HepG2 (cell line): ENCODE data around the gene PLET1. TPM values are rescaled to one million over a fixed set of nuclear protein-coding genes. Genes with fewer than 3 reads are reported as not detected.
A peak's percentile ranks its signal among the peaks of the same experiment; 100 is the strongest.

Source experiments
- ATAC-seq: fragments of 200-7000 bp; cut with Tn5 transposase; 3 replicates; pipeline ENCODE4 v1.9.1; 2020; ENCODE audit warnings: mild to moderate bottlenecking, moderate library complexity
- BruUV-seq: library from RNA; stranded (reverse); fragments of 400-500 nt; replicated peaks from 2 replicates; lab custom pipeline; 2021; lab: Mats Ljungman, UMichigan
- CTCF ChIA-PET: fragments of 300-600 bp; formaldehyde crosslinking; extraction: SDS; loops from one replicate; lab custom pipeline; 2021; ENCODE audit warnings: low total read pairs, inconsistent platforms, low intra/inter-chr PET ratio; lab: Yijun Ruan, JAX
- POLR2A ChIA-PET: fragments of 350-600 bp; sonication (Branson Sonifier 250); formaldehyde crosslinking; loops from one replicate; lab custom pipeline; 2020; ENCODE audit warnings: antibody characterized with exemption, inconsistent platforms; lab: Yijun Ruan, JAX
- DNase-seq: peaks from one replicate; pipeline ENCODE4 v3.0.0-alpha.2; 2015; ENCODE audit warnings: low spot score
- FAIRE-seq: peaks from 3 replicates; lab custom pipeline; 2011; peaks lifted over from hg19 to GRCh38; lab: Jason Lieb, UNC
- H2AFZ ChIP-seq: one replicate; pipeline ENCODE4 v1.6.1; 2011; ENCODE audit warnings: low read length, inconsistent platforms
- H3K27ac ChIP-seq: fragments of 300-600 bp; 3 replicates; pipeline ENCODE4 v1.8.0; 2011; ENCODE audit warnings: mixed run types, mild to moderate bottlenecking, mixed read lengths, low read length, inconsistent platforms; ENCODE audit not compliant: insufficient read depth; ENCODE audit errors: extremely low read length
- H3K27me3 ChIP-seq, 2 experiments: fragments of 200-600 bp in 1 of 2; 2 replicates in 1 of 2; 3 replicates in 1 of 2; pipeline versions ENCODE4 v1.6.0 to v1.8.0; 2011; ENCODE audit warnings: low read length in 2 of 2, mild to moderate bottlenecking in 2 of 2, moderate library complexity in 2 of 2, inconsistent platforms in 1 of 2; ENCODE audit not compliant: insufficient read depth in 2 of 2, control insufficient read depth in 1 of 2
- H3K36me3 ChIP-seq, 2 experiments: fragments of 200-600 bp in 1 of 2; replicated peaks in 1 of 2; 2 replicates in 1 of 2; 3 replicates in 1 of 2; pipeline versions ENCODE4 v1.5.1 to v1.8.0; 2011; ENCODE audit warnings: low read length in 2 of 2, inconsistent platforms in 1 of 2; ENCODE audit not compliant: insufficient read depth in 2 of 2, control insufficient read depth in 1 of 2
- H3K4me1 ChIP-seq: 2 replicates; pipeline ENCODE4 v1.5.1; 2012; ENCODE audit warnings: low read length, inconsistent platforms; ENCODE audit not compliant: insufficient read depth
- H3K4me2 ChIP-seq: 2 replicates; pipeline ENCODE4 v1.6.0; 2011; ENCODE audit warnings: low read depth, low read length, inconsistent platforms
- H3K4me3 ChIP-seq, 3 experiments: fragments of 200-600 bp in 1 of 3; sonication (generic), shearing (Covaris generic) in 1 of 3; replicated peaks in 1 of 3; 2 replicates each; pipeline ENCODE4 v1.5.1; 2011 to 2016; ENCODE audit warnings: low read length in 3 of 3, inconsistent platforms in 2 of 3, low read depth in 2 of 3, mild to moderate bottlenecking in 2 of 3, control low read depth in 1 of 3, mixed read lengths in 1 of 3; ENCODE audit not compliant: insufficient read depth in 1 of 3
- H3K79me2 ChIP-seq: one replicate; pipeline ENCODE4 v1.6.1; 2011; ENCODE audit warnings: low read length, inconsistent platforms; ENCODE audit not compliant: insufficient read depth
- H3K9ac ChIP-seq: 2 replicates; pipeline ENCODE4 v1.6.0; 2011; ENCODE audit warnings: mild to moderate bottlenecking, low read depth, low read length, inconsistent platforms; ENCODE audit not compliant: insufficient read depth
- H3K9me3 ChIP-seq: 2 replicates; pipeline ENCODE4 v1.5.1; 2012; ENCODE audit warnings: mild to moderate bottlenecking, low read length
- H4K20me1 ChIP-seq: 2 replicates; pipeline ENCODE4 v1.6.0; 2011; ENCODE audit warnings: inconsistent platforms, mild to moderate bottlenecking, low read length, moderate library complexity; ENCODE audit not compliant: insufficient read depth
- ATF4 ChIP-seq, 2 experiments: fragments of 450-650 bp in 1 of 2; sonication (generic) in 1 of 2; formaldehyde crosslinking; IDR thresholded peaks; 2 replicates each; pipeline versions ENCODE4 v1.5.0 to v1.8.0; 2020 to 2022; ENCODE audit warnings: mild to moderate bottlenecking in 1 of 2, missing genetic modification reagents in 1 of 2
- GMEB2 ChIP-seq: IDR thresholded peaks from 2 replicates; pipeline ENCODE4 v1.6.1; 2016; ENCODE audit warnings: missing biosample characterization, missing genetic modification reagents, low read depth
- HDAC2 ChIP-seq: sonication (generic); formaldehyde crosslinking; IDR thresholded peaks from 2 replicates; pipeline ENCODE4 v1.4.0; 2020; ENCODE audit warnings: missing genetic modification reagents
- HNRNPLL ChIP-seq: fragments of 200-400 bp; formaldehyde crosslinking; IDR thresholded peaks from 2 replicates; pipeline ENCODE4 v1.6.1; 2017; ENCODE audit warnings: mild to moderate bottlenecking, low read depth, low read length; ENCODE audit not compliant: poor library complexity, severe bottlenecking
- KDM3A ChIP-seq: IDR thresholded peaks from 2 replicates; pipeline ENCODE4 v1.6.1; 2018; ENCODE audit warnings: low read depth, missing compliant biosample characterization
- PLRG1 ChIP-seq: fragments of 450-650 bp; conservative IDR thresholded peaks from 2 replicates; pipeline ENCODE4 v1.6.1; 2016
- RFX1 ChIP-seq: fragments of 450-650 bp; IDR thresholded peaks from 2 replicates; pipeline ENCODE4 v1.6.1; 2017
- SAP130 ChIP-seq: IDR thresholded peaks from 2 replicates; pipeline ENCODE4 v1.6.1; 2016; ENCODE audit warnings: low read depth
- SOX6 ChIP-seq, 2 experiments: fragments of 450-650 bp in 1 of 2; sonication (generic) in 1 of 2; formaldehyde crosslinking in 1 of 2; IDR thresholded peaks; 2 replicates each; pipeline versions ENCODE4 v1.4.0 to v1.6.1; 2017 to 2020; ENCODE audit warnings: antibody characterized with exemption in 1 of 2, mild to moderate bottlenecking in 1 of 2, missing genetic modification reagents in 1 of 2
- SPEN ChIP-seq: sonication (generic); formaldehyde crosslinking; IDR thresholded peaks from 2 replicates; pipeline ENCODE4 v1.5.1; 2020; ENCODE audit warnings: low read depth, mild to moderate bottlenecking, missing genetic modification reagents
- WGBS: methylation state at CpG from one replicate; pipeline ENCODE4 v1.1.6; 2017; ENCODE audit warnings: low lambda C conversion rate; 5-methylcytosine and 5-hydroxymethylcytosine counted together
- in situ Hi-C: cut with HindIII; loops from 2 replicates; pipeline ENCODE4 v1.10.0; 2017; ENCODE audit warnings: low pct_unique_long_range_greater_than_20kb; ENCODE audit not compliant: extremely low pct_ligation_motif_present
- intact Hi-C: fragments of 100-400 bp; cut with micrococcal nuclease; formaldehyde crosslinking; loops from one replicate; pipeline ENCODE4 v1.10.0; 2022; ENCODE audit not compliant: unreplicated experiment
- polyA plus RNA-seq, 8 experiments: library from polyadenylated mRNA; depleted of rRNA in 3 of 8; stranded (reverse) in 7 of 8; unstranded in 1 of 8; fragments of >200 nt; fragmentation: Illumina TruSeq in 4 of 8; extraction: Trizol in 4 of 8; gene quantifications; 2 replicates each; pipeline versions ENCODE4 v1.2.1 to v1.2.3, GENCODE V29; 2011 to 2016; ENCODE audit warnings: low read depth in 4 of 8, missing spikeins in 1 of 8, mixed read lengths in 1 of 8; ENCODE audit not compliant: insufficient read depth in 1 of 8
- total RNA-seq, 5 experiments: library from RNA; depleted of rRNA; stranded (reverse); fragments of >200 nt; fragmentation: Illumina TruSeq; extraction: Trizol; gene quantifications; 2 replicates each; pipeline ENCODE4 v1.2.3, GENCODE V29; 2016; ENCODE audit warnings: low read depth in 1 of 5

PLET1 gene
- total and polyA plus RNA-seq, 2 of the 13 experiments (the other 11 are each of a cell fraction or from before 2014, with no cell fraction given) = not detected

GRCh38 chr11:112241486-112241885 lies 19.2 kb downstream of the PLET1 start (continued):
- TF ChIP-seq RFX1 = no peak
- TF ChIP-seq SOX6 (IDR thresholded peaks at IDR 0.05) = no peak
- peak; percentile 59 for TF ChIP-seq SOX6 (CRISPR knock-in tag; IDR thresholded peaks at IDR 0.05)
- no peak for TF ChIP-seq KDM3A
- 0 out of 2 replicates have a peak, but pooled peaks have one; percentile 17 for TF ChIP-seq SAP130 (CRISPR knock-in tag)
- 0 out of 4 replicates have a peak, but pooled peaks of 1 of the 2 experiments have one; percentile 12 for TF ChIP-seq ATF4 (CRISPR knock-in tag; IDR thresholded peaks at IDR 0.05)
- TF ChIP-seq HDAC2 (CRISPR knock-in tag) = 0 out of 2 replicates have a peak, but pooled peaks have one; percentile 11
- TF ChIP-seq, all 625 proteins: peak for 16

- 97% methylated on average over 3 of the region's 3 CpGs for WGBS
- H3K4me1 ChIP-seq = peaks cover 16% of the 10 kb centered on the region
- no peaks in the 10 kb centered on the region for H3K27me3 ChIP-seq
- no peak overlapping the region for H3K9ac ChIP-seq
- no peak overlapping the region for H3K4me2 ChIP-seq
- in situ Hi-C loops = no loop called here
- ChIA-PET CTCF (no interaction called here), POLR2A (no interaction called here)
- no peaks in the 10 kb centered on the region for H4K20me1 ChIP-seq
- H3K4me3 ChIP-seq = no peak overlapping the region
- DNase-seq = no peak
- intact Hi-C loops = no loop called here
- no TSS peak for BruUV-seq
- no peak for ATAC-seq
- no peak overlapping the region for H2AFZ ChIP-seq
- H3K36me3 ChIP-seq = peaks cover 4 to 20% of the 10 kb centered on the region in 2 experiments; a peak in 4 of 5 replicates
- FAIRE-seq = no peak
- no peak overlapping the region for H3K27ac ChIP-seq
- no peaks in the 10 kb centered on the region for H3K9me3 ChIP-seq
- no peaks in the 10 kb centered on the region for H3K79me2 ChIP-seq
- TF ChIP-seq HNRNPLL (no peak), PLRG1 (no peak), GMEB2 (no peak), SPEN (CRISPR knock-in tag) (no peak)
Measured at GRCh38 chr11:112238041-112238440, 22.6 kb downstream of the PLET1 start.
